CMK (cell line): ENCODE measurements around the gene EFEMP2.

Source experiments
- DNase-seq: peaks from one replicate; pipeline ENCODE4 v3.0.0-alpha.2; 2010; ENCODE audit warnings: low read depth

The EFEMP2 gene

GRCh38 chr11:65872586-65873317 lies at the start of gene EFEMP2:
TSS of gene EFEMP2 (minus strand) at chr11:65872800. CDS start at chr11:65872354, 446 bp downstream.
- no peak for DNase-seq

- no peak for DNase-seq
Measured at GRCh38 chr11:65921876-65922275, 49.3 kb upstream of the EFEMP2 start.

GRCh38 chr11:65921033-65921555 lies 48.5 kb upstream of the EFEMP2 start:
- DNase-seq, result no peak

GRCh38 chr11:65920372-65920802 lies 47.8 kb upstream of the EFEMP2 start:
- DNase-seq, result no peak

GRCh38 chr11:65919573-65920371 lies 47.2 kb upstream of the EFEMP2 start:
- no peak for DNase-seq

GRCh38 chr11:65919141-65919572 lies 46.6 kb upstream of the EFEMP2 start, which contains the start of gene DRAP1:
TSS of gene DRAP1 (plus strand) at chr11:65919426. CDS start at chr11:65919502, 76 bp downstream.
- peak; percentile 97 for DNase-seq

GRCh38 chr11:65918211-65919140 lies 45.9 kb upstream of the EFEMP2 start, which contains the start of gene C11orf68:
TSS of gene C11orf68 (minus strand) at chr11:65919062. CDS start at chr11:65919031, 31 bp downstream.
- no peak for DNase-seq

GRCh38 chr11:65917434-65918210 lies 45.0 kb upstream of the EFEMP2 start:
- no peak for DNase-seq

GRCh38 chr11:65917077-65917433 lies 44.5 kb upstream of the EFEMP2 start:
- no peak for DNase-seq

- DNase-seq, result no peak
Measured at GRCh38 chr11:65916391-65916790, 43.8 kb upstream of the EFEMP2 start.

GRCh38 chr11:65915821-65916251 lies 43.2 kb upstream of the EFEMP2 start:
- no peak for DNase-seq

GRCh38 chr11:65915101-65915820 lies 42.7 kb upstream of the EFEMP2 start:
- no peak for DNase-seq

- no peak for DNase-seq
Measured at GRCh38 chr11:65912845-65913244, 40.2 kb upstream of the EFEMP2 start.

- no peak for DNase-seq
Measured at GRCh38 chr11:65911682-65912568, 39.3 kb upstream of the EFEMP2 start.

GRCh38 chr11:65907878-65908277 lies 35.3 kb upstream of the EFEMP2 start:
- DNase-seq, result no peak

- no peak for DNase-seq
Measured at GRCh38 chr11:65906602-65907001, 34.0 kb upstream of the EFEMP2 start.

- no peak for DNase-seq
Measured at GRCh38 chr11:65903715-65904114, 31.1 kb upstream of the EFEMP2 start.

- DNase-seq, result no peak
Measured at GRCh38 chr11:65903068-65903481, 30.5 kb upstream of the EFEMP2 start.

GRCh38 chr11:65900899-65901180 lies 28.2 kb upstream of the EFEMP2 start:
- DNase-seq, result no peak
